Measurements from ENCODE around the gene NEDD9. TPM values are rescaled to one million over a fixed set of nuclear protein-coding genes. Genes with fewer than 3 reads are reported as not detected.

NEDD9 gene
- total RNA-seq, 5 donors from 2014 or later (not counting 1 experiment from before 2014, with no cell fraction given), result 30.8 to 55.3 (median 33.7) TPM

DNA sequence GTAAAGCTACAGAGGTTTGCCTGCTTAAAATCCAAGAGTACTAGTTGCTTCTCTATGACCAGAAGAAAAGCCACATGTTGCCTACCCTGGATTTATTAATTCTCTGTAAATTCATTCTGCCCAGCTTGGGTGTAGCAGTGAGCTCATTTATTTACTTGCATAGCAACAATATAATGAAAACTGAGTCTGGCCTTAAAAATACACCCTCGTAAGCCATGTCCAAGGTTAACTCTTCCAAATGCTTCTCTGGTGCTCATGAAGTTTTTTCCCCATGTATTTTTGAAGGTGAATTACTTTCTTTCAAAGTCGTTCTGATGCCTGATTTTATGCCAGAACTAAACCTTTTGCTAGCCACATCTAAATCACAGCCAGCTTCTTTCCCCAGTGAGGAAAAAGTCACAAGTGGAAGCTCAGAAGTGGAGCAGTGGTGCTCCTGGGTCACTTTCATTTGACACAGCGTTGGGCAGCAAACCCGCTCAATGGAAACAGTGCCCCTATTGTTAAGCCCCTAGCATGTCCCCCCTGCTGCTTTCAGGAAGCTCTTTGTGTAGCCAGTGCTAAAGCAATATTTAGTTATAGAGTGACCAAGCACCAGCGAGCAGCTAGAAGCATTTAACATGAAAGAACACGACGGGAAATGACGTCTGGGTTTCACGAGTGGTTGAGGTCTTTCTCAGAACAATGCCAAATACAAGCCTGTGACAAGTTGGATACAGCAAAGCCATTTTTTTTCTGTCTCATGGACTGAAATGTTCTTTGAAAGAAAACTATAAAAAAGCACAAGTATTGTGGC lies 29.8 kb downstream of the NEDD9 start:
- ATAC-seq (replicated peaks in 1 of 4), result peak in 3 of 4 experiments; percentile 34 to 43 (median 42)
- H3K9me3 ChIP-seq, result no peaks in the 10 kb centered on the region
- peak overlapping the region; percentile 44 for H3K27ac ChIP-seq (ENCODE audit: low read length)
- H3K36me3 Mint-ChIP-seq, result peaks cover 58% of the 10 kb centered on the region
- H3K27me3 Mint-ChIP-seq, result no peaks in the 10 kb centered on the region
- peak in 25 of 35 experiments; percentile 1 to 63 (median 24) for DNase-seq
- WGBS (ENCODE audit: insufficient coverage), result 44% methylated on average over 7 of the region's 9 CpGs
- peak overlapping the region in 1 of 3 donors; percentile 28 for H3K4me3 Mint-ChIP-seq
- no peaks in the 10 kb centered on the region for H3K27me3 ChIP-seq (replicated peaks in 1 of 2; ENCODE audit: control insufficient read depth in 2 of 2, extremely low read depth in 1 of 2, insufficient read depth in 2 of 2, low read length in 1 of 2)
- H3K4me1 ChIP-seq (ENCODE audit: control insufficient read depth in 1 of 2, extremely low read depth in 1 of 2, insufficient read depth in 2 of 2, low read length in 2 of 2), result peaks cover 26 to 33% of the 10 kb centered on the region in 2 experiments
- H3K36me3 ChIP-seq (ENCODE audit: control insufficient read depth in 2 of 2, extremely low read depth in 1 of 2, insufficient read depth in 1 of 2, low read length in 1 of 2), result peaks cover 2 to 15% of the 10 kb centered on the region in 2 donors
- no peaks in the 10 kb centered on the region for H3K9me3 Mint-ChIP-seq
- CTCF ChIA-PET, result interaction anchor here in 1 of 2 donors (0.6 to 1.6 kb wide), 4 partner anchors 30 to 179 kb away, joined by 3 to 5 read pairs (median 3); partner anchors contain the start of gene NEDD9
- H3K4me1 Mint-ChIP-seq, result peaks cover 53 to 71% (median 54%) of the 10 kb centered on the region in 3 donors
- POLR2A ChIA-PET, result interaction anchor here (0.7 to 1.8 kb wide), 3 partner anchors 28 to 30 kb away, joined by 3 to 13 read pairs (median 3); partner anchors contain the start of gene NEDD9 (in 2 of the 2)
- H3K4me3 ChIP-seq (ENCODE audit: control insufficient read depth in 1 of 2, extremely low read depth in 1 of 2, low read length in 1 of 2), result no peak overlapping the region
- H3K27ac Mint-ChIP-seq, result peak overlapping the region in 1 of 2 donors; percentile 70

DNA sequence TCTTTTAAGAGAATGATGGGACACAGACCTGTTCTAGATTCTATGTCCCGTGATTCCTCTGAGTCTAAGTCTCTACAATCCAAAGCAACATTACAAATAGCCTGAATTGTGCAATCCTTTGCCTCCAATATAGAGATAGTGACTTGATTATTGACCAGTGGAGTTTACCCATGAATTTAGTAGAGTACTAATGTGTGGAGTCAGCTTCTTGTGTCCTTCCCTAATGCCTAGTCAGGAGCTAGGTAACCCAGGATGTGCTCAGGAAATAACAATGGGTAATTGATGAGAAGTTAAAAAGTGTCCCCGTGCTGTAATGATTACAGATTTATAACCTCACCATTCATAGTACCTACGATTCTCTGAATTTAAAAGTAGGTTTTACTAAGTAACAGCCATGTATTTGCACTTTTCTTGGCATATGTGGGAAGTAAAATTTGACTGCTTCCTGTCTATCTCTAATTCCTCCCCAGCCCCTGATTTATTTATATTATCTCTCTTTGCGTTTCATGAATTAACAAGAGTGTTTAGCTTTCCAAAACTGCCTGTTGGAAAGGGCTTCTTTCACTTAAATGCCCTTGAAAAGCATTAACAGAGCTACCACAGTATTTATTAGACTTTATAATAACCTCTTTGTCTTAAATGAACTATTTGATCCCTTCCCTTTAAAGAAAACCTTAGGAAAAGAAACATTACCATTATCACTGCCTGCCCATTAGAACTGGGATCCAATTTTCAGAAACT lies 30.5 kb downstream of the NEDD9 start:
- no peak overlapping the region for H3K4me3 ChIP-seq (ENCODE audit: control insufficient read depth in 1 of 2, extremely low read depth in 1 of 2, low read length in 1 of 2)
- DNase-seq (no peak), ATAC-seq (replicated peaks in 1 of 4) (no peak)
- no peak overlapping the region for H3K27ac ChIP-seq (ENCODE audit: low read length)
- H3K27me3 ChIP-seq (replicated peaks in 1 of 2; ENCODE audit: control insufficient read depth in 2 of 2, extremely low read depth in 1 of 2, insufficient read depth in 2 of 2, low read length in 1 of 2), result no peaks in the 10 kb centered on the region
- Mint-ChIP-seq H3K27me3 (no peaks in the 10 kb centered on the region), H3K36me3 (peaks cover 58% of the 10 kb centered on the region), H3K27ac (no peak overlapping the region), H3K9me3 (no peaks in the 10 kb centered on the region), H3K4me1 (peaks cover 54 to 70% (median 57%) of the 10 kb centered on the region in 3 donors), H3K4me3 (no peak overlapping the region)
- H3K36me3 ChIP-seq (ENCODE audit: control insufficient read depth in 2 of 2, extremely low read depth in 1 of 2, insufficient read depth in 1 of 2, low read length in 1 of 2), result peaks cover 2 to 14% of the 10 kb centered on the region in 2 donors
- WGBS (ENCODE audit: insufficient coverage), result no CpG with 5 or more reads among the region's 4 CpGs
- H3K9me3 ChIP-seq, result no peaks in the 10 kb centered on the region
- H3K4me1 ChIP-seq (ENCODE audit: control insufficient read depth in 1 of 2, extremely low read depth in 1 of 2, insufficient read depth in 2 of 2, low read length in 2 of 2), result peaks cover 26 to 33% of the 10 kb centered on the region in 2 experiments
- POLR2A ChIA-PET, result interaction anchor here (0.7 to 1.8 kb wide), 3 partner anchors 29 to 31 kb away, joined by 3 to 13 read pairs (median 3); partner anchors contain the start of gene NEDD9 (in 2 of the 2)
- CTCF ChIA-PET, result interaction anchor here (0.6 to 1.6 kb wide), 5 partner anchors 19 to 180 kb away, joined by 3 to 5 read pairs (median 3); partner anchors contain the start of gene NEDD9 (in 1 of the 2)

DNA sequence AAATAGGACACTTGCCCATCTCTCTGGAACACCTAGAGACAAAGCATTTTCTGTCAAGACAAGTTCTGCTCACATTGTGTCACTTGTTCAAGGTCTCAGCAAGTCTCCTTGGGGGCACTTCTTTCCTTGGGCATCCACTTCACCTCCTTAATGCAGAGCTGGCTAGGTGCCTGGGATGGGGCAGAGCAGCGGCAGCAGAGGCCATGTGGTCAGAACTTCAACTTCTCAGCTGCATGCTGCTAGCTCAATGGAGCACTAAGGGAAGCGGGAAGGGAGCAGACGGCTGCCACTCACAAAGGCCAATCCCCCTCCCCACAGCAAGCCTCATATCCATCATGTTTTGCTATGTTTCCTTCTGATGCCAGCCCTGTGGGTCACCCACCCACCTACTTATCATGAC lies 31.5 kb downstream of the NEDD9 start:
- Mint-ChIP-seq H3K27ac (peak overlapping the region in 1 of 2 donors; percentile 3), H3K36me3 (peaks cover 54% of the 10 kb centered on the region), H3K9me3 (no peaks in the 10 kb centered on the region), H3K4me1 (peaks cover 54 to 71% (median 59%) of the 10 kb centered on the region in 3 donors), H3K27me3 (no peaks in the 10 kb centered on the region), H3K4me3 (no peak overlapping the region)
- H3K27ac ChIP-seq (ENCODE audit: low read length), result no peak overlapping the region
- ATAC-seq (replicated peaks in 1 of 4), result no peak
- peaks cover 2 to 12% of the 10 kb centered on the region in 2 donors for H3K36me3 ChIP-seq (ENCODE audit: control insufficient read depth in 2 of 2, extremely low read depth in 1 of 2, insufficient read depth in 1 of 2, low read length in 1 of 2)
- DNase-seq, result no peak
- no peaks in the 10 kb centered on the region for H3K9me3 ChIP-seq
- peaks cover 26 to 36% of the 10 kb centered on the region in 2 experiments for H3K4me1 ChIP-seq (ENCODE audit: control insufficient read depth in 1 of 2, extremely low read depth in 1 of 2, insufficient read depth in 2 of 2, low read length in 2 of 2)
- POLR2A ChIA-PET, result interaction anchor here in 1 of 2 donors (0.6 kb wide), 1 partner anchor 30 kb away, joined by 6 read pairs; no protein-coding TSS in a partner anchor
- no peak overlapping the region for H3K4me3 ChIP-seq (ENCODE audit: control insufficient read depth in 1 of 2, extremely low read depth in 1 of 2, low read length in 1 of 2)
- 73% methylated on average over 3 of the region's 3 CpGs for WGBS (ENCODE audit: insufficient coverage)
- CTCF ChIA-PET, result no interaction called here
- no peaks in the 10 kb centered on the region for H3K27me3 ChIP-seq (replicated peaks in 1 of 2; ENCODE audit: control insufficient read depth in 2 of 2, extremely low read depth in 1 of 2, insufficient read depth in 2 of 2, low read length in 1 of 2)

DNA sequence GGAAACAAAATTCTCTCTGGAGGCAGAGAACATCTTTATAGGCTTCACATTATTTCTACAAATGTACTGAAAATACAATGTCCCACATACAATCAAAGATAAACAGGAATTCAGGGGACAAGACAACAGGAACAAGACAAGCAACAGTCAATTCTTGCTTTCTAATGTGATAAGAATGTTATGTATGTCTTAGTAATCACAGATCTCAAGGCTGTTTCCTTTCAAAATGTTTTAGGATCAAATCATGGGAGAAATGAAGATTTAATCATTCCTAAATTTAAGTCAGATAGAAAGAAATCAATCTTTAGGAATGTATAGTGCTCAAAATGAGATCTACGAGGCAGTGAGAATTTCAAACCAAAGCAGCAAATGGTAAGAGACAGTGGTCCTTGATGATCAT lies 32.1 kb downstream of the NEDD9 start:
- peak overlapping the region in 1 of 2 donors; percentile 13 for H3K27ac Mint-ChIP-seq
- H3K36me3 Mint-ChIP-seq, result peaks cover 55% of the 10 kb centered on the region
- peaks cover 54 to 71% (median 59%) of the 10 kb centered on the region in 3 donors for H3K4me1 Mint-ChIP-seq
- H3K9me3 Mint-ChIP-seq, result no peaks in the 10 kb centered on the region
- H3K9me3 ChIP-seq, result no peaks in the 10 kb centered on the region
- H3K36me3 ChIP-seq (ENCODE audit: control insufficient read depth in 2 of 2, extremely low read depth in 1 of 2, insufficient read depth in 1 of 2, low read length in 1 of 2), result peaks cover 0 to 12% of the 10 kb centered on the region in 2 donors
- H3K4me1 ChIP-seq (ENCODE audit: control insufficient read depth in 1 of 2, extremely low read depth in 1 of 2, insufficient read depth in 2 of 2, low read length in 2 of 2), result peaks cover 26 to 36% of the 10 kb centered on the region in 2 experiments
- H3K4me3 ChIP-seq (ENCODE audit: control insufficient read depth in 1 of 2, extremely low read depth in 1 of 2, low read length in 1 of 2), result no peak overlapping the region
- ATAC-seq (replicated peaks in 1 of 4) (no peak), DNase-seq (no peak)
- no peak overlapping the region for H3K27ac ChIP-seq (ENCODE audit: low read length)
- no peaks in the 10 kb centered on the region for H3K27me3 Mint-ChIP-seq
- no peaks in the 10 kb centered on the region for H3K27me3 ChIP-seq (replicated peaks in 1 of 2; ENCODE audit: control insufficient read depth in 2 of 2, extremely low read depth in 1 of 2, insufficient read depth in 2 of 2, low read length in 1 of 2)
- ChIA-PET POLR2A (no interaction called here), CTCF (no interaction called here)
- H3K4me3 Mint-ChIP-seq, result no peak overlapping the region
- WGBS (ENCODE audit: insufficient coverage), result 100% methylated on average over 1 of the region's 1 CpG

DNA sequence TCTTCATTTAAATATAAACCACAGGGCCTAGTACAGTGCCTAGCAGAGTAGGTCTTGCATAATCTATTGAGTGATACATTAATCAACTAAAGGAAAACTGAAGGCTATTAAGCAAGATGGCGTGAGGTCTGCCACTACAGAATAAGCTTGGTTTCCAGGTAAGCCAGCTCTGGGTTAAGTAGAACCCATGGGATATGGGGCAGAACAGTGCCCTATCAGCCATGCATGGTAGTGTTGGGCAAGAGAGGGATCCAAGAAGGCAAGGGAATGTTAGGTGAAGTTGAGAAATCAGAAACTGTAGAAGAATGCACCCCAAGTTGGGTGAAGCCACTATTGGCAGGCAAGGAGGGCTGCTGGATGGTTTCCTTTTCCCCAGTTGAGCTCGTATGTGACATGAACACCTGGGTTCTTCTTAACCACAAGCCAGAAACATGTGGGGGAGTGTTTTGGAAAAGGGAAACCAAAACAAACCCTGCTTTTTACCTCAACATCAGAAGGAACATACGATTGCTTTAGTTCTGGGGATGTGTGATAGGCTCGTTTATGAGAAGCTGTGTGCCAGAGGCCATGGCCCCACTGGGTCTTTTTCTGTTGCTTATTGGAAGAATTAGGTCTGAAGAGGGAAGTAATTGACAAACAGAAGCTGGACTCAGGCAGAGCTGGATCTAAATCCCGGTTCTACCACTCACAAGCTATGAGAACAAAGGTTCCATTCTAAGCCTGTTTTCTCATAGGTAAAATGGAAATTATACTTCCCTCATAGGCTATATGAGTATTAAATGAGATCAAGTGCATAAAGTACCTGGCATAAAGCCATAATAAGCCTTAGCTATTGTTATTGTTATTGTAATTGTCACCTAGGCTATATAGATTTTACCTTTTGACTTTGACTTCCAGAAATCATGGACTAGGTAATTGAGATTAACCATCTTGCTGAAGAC lies 33.5 kb downstream of the NEDD9 start:
- ATAC-seq (replicated peaks in 1 of 4), result peak; percentile 67 to 90 (median 74)
- peaks cover 53 to 65% (median 55%) of the 10 kb centered on the region in 3 donors for H3K4me1 Mint-ChIP-seq
- H3K4me1 ChIP-seq (ENCODE audit: control insufficient read depth in 1 of 2, extremely low read depth in 1 of 2, insufficient read depth in 2 of 2, low read length in 2 of 2), result peaks cover 26 to 36% of the 10 kb centered on the region in 2 experiments
- POLR2A ChIA-PET, result interaction anchor here (0.6 to 1.8 kb wide), 7 partner anchors 14 to 248 kb away, joined by 3 to 17 read pairs (median 4); partner anchors contain the start of gene NEDD9 (in 1 of the 2)
- no peaks in the 10 kb centered on the region for H3K27me3 ChIP-seq (replicated peaks in 1 of 2; ENCODE audit: control insufficient read depth in 2 of 2, extremely low read depth in 1 of 2, insufficient read depth in 2 of 2, low read length in 1 of 2)
- peak overlapping the region in 2 of 3 donors; percentile 32 to 62 for H3K4me3 Mint-ChIP-seq
- H3K27ac Mint-ChIP-seq, result peak overlapping the region; percentile 87 to 89
- no peaks in the 10 kb centered on the region for H3K9me3 ChIP-seq
- H3K27ac ChIP-seq (ENCODE audit: low read length), result peak overlapping the region; percentile 62
- no peak overlapping the region for H3K4me3 ChIP-seq (ENCODE audit: control insufficient read depth in 1 of 2, extremely low read depth in 1 of 2, low read length in 1 of 2)
- peaks cover 0 to 16% of the 10 kb centered on the region in 2 donors for H3K36me3 ChIP-seq (ENCODE audit: control insufficient read depth in 2 of 2, extremely low read depth in 1 of 2, insufficient read depth in 1 of 2, low read length in 1 of 2)
- peak in 28 of 35 experiments; percentile 7 to 72 (median 28) for DNase-seq
- CTCF ChIA-PET, result interaction anchor here (0.8 to 1.6 kb wide), 9 partner anchors 24 to 377 kb away, joined by 3 to 5 read pairs (median 3); partner anchors contain the start of gene SMIM13 (in 1 of the 2)
- no peaks in the 10 kb centered on the region for H3K27me3 Mint-ChIP-seq
- peaks cover 60% of the 10 kb centered on the region for H3K36me3 Mint-ChIP-seq
- no peaks in the 10 kb centered on the region for H3K9me3 Mint-ChIP-seq
- 100% methylated on average over 1 of the region's 5 CpGs for WGBS (ENCODE audit: insufficient coverage)
